Measurements from ENCODE around the gene KIF12.

Gene KIF12

DNA sequence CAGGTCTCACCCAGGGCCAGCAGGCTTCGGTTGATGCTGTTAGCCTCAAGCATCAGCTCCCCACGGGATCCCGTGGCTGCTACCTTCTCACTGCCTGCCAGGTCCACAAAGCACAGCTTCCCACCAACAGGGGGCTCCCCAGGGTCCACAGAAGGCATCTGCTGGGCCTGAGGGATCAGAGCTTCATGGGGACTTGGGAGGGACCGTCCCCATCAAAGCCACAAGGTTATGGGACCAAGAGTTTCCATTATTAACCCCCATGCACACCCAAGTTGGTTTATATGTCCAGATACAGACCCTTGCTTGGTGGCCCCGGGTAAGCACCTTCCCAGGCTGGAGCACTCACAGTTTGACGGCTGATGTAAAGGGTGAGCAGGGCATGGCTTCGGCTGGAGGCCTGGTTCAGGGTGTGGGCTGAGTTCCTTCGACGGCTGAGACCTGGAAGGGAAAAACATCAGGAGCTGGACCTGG, 3.0 kb downstream of the KIF12 start:
- no peak overlapping the region for H3K4me3 ChIP-seq (ENCODE audit: low read length)
- TF ChIP-seq, protein P1, sequence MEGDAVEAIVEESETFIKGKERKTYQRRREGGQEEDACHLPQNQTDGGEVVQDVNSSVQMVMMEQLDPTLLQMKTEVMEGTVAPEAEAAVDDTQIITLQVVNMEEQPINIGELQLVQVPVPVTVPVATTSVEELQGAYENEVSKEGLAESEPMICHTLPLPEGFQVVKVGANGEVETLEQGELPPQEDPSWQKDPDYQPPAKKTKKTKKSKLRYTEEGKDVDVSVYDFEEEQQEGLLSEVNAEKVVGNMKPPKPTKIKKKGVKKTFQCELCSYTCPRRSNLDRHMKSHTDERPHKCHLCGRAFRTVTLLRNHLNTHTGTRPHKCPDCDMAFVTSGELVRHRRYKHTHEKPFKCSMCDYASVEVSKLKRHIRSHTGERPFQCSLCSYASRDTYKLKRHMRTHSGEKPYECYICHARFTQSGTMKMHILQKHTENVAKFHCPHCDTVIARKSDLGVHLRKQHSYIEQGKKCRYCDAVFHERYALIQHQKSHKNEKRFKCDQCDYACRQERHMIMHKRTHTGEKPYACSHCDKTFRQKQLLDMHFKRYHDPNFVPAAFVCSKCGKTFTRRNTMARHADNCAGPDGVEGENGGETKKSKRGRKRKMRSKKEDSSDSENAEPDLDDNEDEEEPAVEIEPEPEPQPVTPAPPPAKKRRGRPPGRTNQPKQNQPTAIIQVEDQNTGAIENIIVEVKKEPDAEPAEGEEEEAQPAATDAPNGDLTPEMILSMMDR (IDR thresholded peaks at IDR 0.05; ENCODE audit: insufficient read depth, low read depth, low read length, missing control alignments), result peak; percentile 6
- DNase-seq (ENCODE audit: low read depth), result no peak

GRCh38 chr9:114094971-114095370, 4.1 kb downstream of the KIF12 start:
- no peak overlapping the region for H3K4me3 ChIP-seq (ENCODE audit: low read length)
- TF ChIP-seq, protein P1 (IDR thresholded peaks at IDR 0.05; ENCODE audit: insufficient read depth, low read depth, low read length, missing control alignments), result no peak
- DNase-seq (ENCODE audit: low read depth), result no peak

DNA sequence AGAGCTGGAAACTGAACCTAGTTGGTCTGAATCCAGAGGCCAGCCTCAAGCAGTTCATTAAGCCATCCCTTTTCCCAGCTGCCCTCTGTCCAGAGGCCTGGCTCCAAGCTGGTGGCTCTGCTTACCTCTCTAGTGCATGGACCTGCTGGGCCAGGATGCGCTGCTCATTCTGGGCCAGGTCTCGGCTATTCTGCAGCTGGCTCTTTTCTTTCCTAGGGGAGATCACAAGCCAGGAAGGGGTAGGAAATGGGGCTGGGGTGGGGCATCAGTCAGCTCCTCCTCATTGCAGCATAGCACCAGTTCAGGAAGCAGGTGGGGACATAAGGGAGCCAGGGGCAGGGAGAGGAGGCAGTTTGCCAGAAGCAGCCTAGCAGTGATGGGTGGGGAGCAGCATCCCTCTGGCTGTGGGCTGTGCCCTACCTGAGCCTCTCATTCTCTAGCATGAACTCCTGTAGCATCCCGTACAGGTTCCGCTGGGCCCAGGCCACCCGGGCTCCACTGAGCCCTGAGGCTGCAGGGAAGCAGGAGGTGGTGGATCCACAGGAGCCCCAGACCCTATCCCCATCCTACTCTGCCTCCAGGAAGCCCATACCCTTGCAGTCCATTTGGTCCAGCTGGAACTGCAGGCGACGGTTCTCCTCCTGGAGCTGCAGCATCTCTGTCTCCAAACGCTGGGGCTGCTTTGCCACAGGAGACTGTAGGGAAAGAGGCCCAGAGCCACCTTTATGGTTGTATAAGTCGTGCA, 5.2 kb downstream of the KIF12 start:
- TF ChIP-seq, protein P1 (IDR thresholded peaks at IDR 0.05; ENCODE audit: insufficient read depth, low read depth, low read length, missing control alignments), result no peak
- H3K4me3 ChIP-seq (ENCODE audit: low read length), result no peak overlapping the region
- DNase-seq (ENCODE audit: low read depth), result no peak

DNA sequence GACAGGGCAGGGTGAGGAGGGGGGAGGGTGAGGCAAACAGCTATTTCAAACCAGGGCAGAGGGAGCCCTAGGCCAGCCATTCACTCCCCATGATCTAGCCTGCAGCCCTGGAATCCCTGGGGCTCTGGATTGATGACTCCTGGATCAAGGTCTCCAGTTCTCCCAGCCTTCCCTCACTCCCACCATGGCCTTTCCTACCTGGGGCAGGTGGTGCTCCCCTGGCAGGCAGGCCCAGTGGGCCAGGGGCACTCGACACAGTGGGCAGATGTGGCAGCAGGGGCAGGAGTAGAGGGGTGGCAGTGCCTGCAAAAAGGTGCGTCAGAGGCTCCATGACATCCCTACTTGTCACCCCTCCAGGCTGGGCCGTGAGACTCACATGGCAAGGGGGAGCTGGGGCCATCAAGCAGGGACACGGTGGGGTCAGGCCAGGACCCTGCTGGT, 6.0 kb downstream of the KIF12 start:
- no peak for DNase-seq (ENCODE audit: low read depth)
- no peak overlapping the region for H3K4me3 ChIP-seq (ENCODE audit: low read length)
- TF ChIP-seq, protein P1 (IDR thresholded peaks at IDR 0.05; ENCODE audit: insufficient read depth, low read depth, low read length, missing control alignments), result no peak

DNA sequence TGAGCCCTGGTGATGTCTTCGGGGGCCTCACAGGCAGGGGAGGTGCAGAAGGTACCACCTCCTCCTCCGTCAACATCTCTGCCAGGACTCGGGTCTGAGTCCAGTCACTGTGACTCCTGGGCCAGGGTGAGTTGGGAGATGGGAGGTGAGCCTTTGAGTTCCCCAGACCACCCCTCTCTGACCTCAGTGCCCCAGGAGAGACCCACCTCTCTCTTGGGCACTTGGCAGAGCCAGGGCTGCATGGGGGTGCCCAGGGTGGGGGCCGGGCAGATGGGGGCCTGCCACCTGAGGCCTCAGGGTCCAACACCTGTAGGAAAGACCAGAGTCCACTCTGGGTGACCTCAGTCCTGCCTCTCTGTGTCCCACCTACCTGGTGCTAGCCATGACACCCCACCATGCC, 6.8 kb downstream of the KIF12 start:
- TF ChIP-seq, protein P1 (IDR thresholded peaks at IDR 0.05; ENCODE audit: insufficient read depth, low read depth, low read length, missing control alignments), result no peak

DNA sequence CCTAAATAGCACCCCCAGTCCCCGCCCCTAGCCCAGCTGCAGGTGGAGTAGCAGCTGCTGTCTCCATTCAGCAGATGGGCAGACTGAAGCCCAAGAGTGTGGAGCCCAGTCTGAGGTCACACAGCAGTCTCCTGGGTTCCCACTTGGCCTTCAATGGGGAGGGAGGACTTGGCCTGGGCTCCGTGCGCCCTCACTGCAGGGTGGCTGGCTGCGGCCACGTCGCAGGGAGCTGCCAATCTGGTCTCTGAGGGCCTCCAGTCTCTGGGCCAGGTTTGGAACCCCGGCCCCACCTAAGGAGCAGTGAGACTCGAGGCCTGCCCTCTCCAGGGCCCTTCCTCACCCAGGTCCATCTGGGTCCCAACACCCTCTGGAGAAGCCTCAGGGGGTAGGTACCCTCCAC, 7.4 kb downstream of the KIF12 start:
- no peak for DNase-seq (ENCODE audit: low read depth)
- H3K4me3 ChIP-seq (ENCODE audit: low read length), result no peak overlapping the region
- TF ChIP-seq, protein P1 (IDR thresholded peaks at IDR 0.05; ENCODE audit: insufficient read depth, low read depth, low read length, missing control alignments), result no peak

More for the DNA sequence above, 6.8 kb downstream of the KIF12 start:
- DNase-seq (ENCODE audit: low read depth), result no peak
- H3K4me3 ChIP-seq (ENCODE audit: low read length), result no peak overlapping the region

DNA sequence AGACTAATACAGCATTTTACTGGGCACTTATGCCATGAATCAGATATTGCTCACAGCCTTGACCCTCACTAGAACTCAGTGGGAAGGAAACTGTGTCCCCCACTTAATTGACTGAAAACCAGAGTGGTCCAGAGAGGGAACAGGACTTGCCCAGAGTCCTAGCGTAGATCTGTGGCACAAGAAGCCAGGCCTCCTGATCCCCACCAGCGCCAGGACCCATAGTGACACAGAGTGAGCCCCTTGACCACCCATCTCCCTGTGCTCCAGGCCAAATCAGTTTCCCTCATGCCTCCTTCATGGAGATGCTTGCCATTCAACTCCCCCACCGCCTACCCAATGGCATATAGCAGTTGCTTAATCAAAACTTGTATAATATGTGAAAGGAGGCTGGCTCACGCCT, 8.3 kb downstream of the KIF12 start:
- TF ChIP-seq, protein P1 (IDR thresholded peaks at IDR 0.05; ENCODE audit: insufficient read depth, low read depth, low read length, missing control alignments), result no peak
- no peak for DNase-seq (ENCODE audit: low read depth)
- H3K4me3 ChIP-seq (ENCODE audit: low read length), result no peak overlapping the region

Measured in epithelial cell of esophagus (primary cell).